ENCODE results near the gene TMEM220.
"Not testable (repeated sequence)": the region's sequence is repeated elsewhere in the genome, so short reads cannot be mapped to it uniquely, and the experiment has no call there.

Gene TMEM220

GRCh38 chr17:10727192-10727591, 2.6 kb downstream of the TMEM220 start:
- no peak for DNase-seq

- DNase-seq, result no peak
Observed at GRCh38 chr17:10726196-10726595, 3.6 kb downstream of the TMEM220 start.

GRCh38 chr17:10725262-10725661, 4.6 kb downstream of the TMEM220 start:
- no peak for DNase-seq

- DNase-seq, result no peak
Observed at GRCh38 chr17:10724546-10725195, 5.2 kb downstream of the TMEM220 start.

GRCh38 chr17:10718547-10718946, 11.3 kb downstream of the TMEM220 start:
- no peak for DNase-seq

GRCh38 chr17:10716218-10716617, 13.6 kb downstream of the TMEM220 start:
- DNase-seq, result no peak

GRCh38 chr17:10713318-10713717, 16.5 kb downstream of the TMEM220 start:
- DNase-seq, result no peak

GRCh38 chr17:10705727-10706126, 24.1 kb downstream of the TMEM220 start:
- DNase-seq, result no peak

GRCh38 chr17:10702574-10702973, 27.2 kb downstream of the TMEM220 start:
- DNase-seq, result no peak

- no peak for DNase-seq
Observed at GRCh38 chr17:10699856-10700255, 30.0 kb downstream of the TMEM220 start.

GRCh38 chr17:10698096-10698818, 31.6 kb downstream of the TMEM220 start:
- no peak for DNase-seq

GRCh38 chr17:10697092-10698081, 32.4 kb downstream of the TMEM220 start, which contains the start of the genes ADPRM and SCO1:
ADPRM (plus strand) TSS chr17:10697594; CDS start chr17:10704927, 7,333 bp downstream.
SCO1 (minus strand) TSS chr17:10697533; CDS start chr17:10697507, 26 bp downstream.
- peak; percentile 97 for DNase-seq

GRCh38 chr17:10695875-10696407, 33.9 kb downstream of the TMEM220 start:
- DNase-seq, result not testable (repeated sequence)

- DNase-seq, result no peak
Observed at GRCh38 chr17:10687499-10687898, 42.3 kb downstream of the TMEM220 start.

GRCh38 chr17:10683853-10684252, 46.0 kb downstream of the TMEM220 start:
- no peak for DNase-seq

- DNase-seq, result no peak
Observed at GRCh38 chr17:10681866-10682446, 47.9 kb downstream of the TMEM220 start.

GRCh38 chr17:10674704-10675103, 55.1 kb downstream of the TMEM220 start:
- DNase-seq, result no peak

GRCh38 chr17:10673312-10673711, 56.5 kb downstream of the TMEM220 start:
- DNase-seq, result no peak

- DNase-seq, result no peak
Observed at GRCh38 chr17:10668775-10669174, 61.0 kb downstream of the TMEM220 start.

GRCh38 chr17:10666906-10667305, 62.9 kb downstream of the TMEM220 start:
- no peak for DNase-seq

- no peak for DNase-seq
Observed at GRCh38 chr17:10664571-10664970, 65.3 kb downstream of the TMEM220 start.
